ENCODE data around the gene EZR.
A peak's percentile ranks its signal among the peaks of the same experiment; 100 is the strongest.

EZR gene

GRCh38 chr6:158775832-158776231, 43.3 kb downstream of the EZR start:
- no peak for DNase-seq (ENCODE audit: low spot score)

- DNase-seq (ENCODE audit: low spot score): no peak
Measured at GRCh38 chr6:158774717-158775449, 44.3 kb downstream of the EZR start.

DNA sequence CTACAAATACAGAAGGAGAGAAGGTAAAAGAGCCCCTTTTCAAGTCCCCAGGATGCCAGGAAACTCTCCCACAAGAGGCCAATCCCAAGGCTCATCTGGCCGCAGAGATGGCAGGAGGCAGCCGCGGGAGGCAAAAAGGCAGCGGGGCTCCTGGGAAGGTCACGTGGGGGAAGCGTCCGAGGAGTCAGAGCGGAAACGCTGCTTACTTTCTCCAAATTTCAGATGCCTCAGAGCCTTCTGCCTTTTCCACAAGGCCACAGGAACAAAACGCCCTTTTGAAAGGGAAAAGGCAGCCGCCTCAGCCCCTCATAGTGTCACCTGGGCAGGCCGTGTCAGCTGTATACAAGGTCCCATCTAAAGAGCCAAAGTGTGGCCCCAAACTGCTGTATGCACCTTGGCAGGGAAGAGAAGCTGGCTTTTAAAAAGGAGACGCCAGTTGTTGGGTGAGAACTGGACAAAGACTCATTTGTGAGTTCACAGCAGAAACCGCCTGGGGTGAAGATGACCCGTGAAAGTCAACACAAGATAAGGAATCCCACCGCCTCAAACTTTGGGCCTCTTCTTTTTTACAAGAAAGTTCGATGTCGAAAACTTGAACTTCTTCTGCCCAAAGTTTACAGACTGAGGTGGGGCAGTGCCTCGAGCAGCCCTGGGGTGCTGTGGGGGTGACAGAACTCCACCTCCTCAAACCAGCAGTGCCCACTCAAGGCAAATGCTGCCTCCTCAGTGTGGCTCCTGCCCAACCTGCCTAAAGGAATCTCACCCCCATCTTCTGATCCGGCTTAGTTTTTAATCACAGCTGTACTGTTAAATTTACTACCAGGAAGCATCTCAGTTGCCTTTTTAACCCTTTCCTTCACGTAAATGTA, 45.4 kb downstream of the EZR start:
- DNase-seq (ENCODE audit: low spot score): no peak

DNA sequence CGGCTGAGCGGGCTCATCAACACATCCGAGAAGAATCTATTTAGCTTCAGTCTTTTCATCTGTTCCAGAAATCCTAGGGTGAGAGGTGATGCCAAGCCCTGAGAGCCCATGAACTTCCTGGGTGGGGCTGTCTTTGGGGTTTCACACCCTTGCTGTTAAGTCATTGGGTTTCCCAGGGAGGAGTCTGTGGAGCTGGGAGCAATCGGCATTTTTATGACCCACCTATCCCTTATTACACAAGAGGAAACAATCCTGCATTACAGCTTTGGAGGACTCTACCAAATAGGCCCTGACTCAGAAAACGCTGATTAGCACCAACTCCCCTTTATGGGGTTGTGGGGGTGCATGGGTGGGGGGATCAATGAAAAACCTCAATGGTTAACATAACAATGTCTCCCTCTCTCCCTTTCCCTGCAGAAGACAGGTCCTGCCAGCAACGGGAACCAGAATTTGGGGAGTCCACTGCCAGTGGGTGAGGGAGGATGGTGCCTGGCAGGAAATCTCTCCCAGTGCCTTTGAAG, 46.3 kb downstream of the EZR start:
- DNase-seq (ENCODE audit: low spot score): no peak

- DNase-seq (ENCODE audit: low spot score): no peak
Measured at GRCh38 chr6:158772172-158772571, 47.0 kb downstream of the EZR start.

- DNase-seq (ENCODE audit: low spot score): no peak
Measured at GRCh38 chr6:158771399-158772152, 47.6 kb downstream of the EZR start.

GRCh38 chr6:158770533-158771330, 48.4 kb downstream of the EZR start:
- DNase-seq (ENCODE audit: low spot score): no peak

- peak; percentile 32 for DNase-seq (ENCODE audit: low spot score)
Measured at GRCh38 chr6:158769771-158770432, 49.3 kb downstream of the EZR start.

DNA sequence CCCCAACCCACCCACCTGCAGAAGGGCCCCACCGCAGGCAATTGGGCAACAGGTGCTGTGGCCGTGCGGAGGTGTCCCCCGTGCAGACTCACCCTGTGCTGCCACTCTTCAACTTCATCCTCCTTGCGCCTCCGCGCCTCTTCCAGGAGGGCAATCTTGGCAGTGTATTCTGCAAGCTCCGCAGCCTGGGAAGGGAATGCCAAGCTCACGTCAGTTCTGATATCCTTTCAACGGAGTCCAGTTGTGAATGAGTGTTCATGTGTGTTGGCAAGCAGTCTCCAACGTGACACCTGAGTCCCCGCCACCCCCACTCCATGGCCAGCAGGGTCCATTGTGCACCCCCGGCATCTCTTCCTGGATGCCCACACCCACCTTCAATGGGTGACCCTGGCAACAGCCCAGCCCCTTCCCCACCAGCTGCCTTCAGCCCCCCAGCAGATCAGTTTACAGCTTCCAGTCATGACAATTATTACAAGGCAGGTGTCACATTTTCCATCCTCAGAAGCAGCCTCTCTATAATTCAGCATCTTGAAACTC, 49.9 kb downstream of the EZR start:
- no peak for DNase-seq (ENCODE audit: low spot score)

- DNase-seq (ENCODE audit: low spot score): no peak
Measured at GRCh38 chr6:158768436-158768835, 50.7 kb downstream of the EZR start.

GRCh38 chr6:158767709-158768108, 51.5 kb downstream of the EZR start:
- no peak for DNase-seq (ENCODE audit: low spot score)

GRCh38 chr6:158766621-158767455, 52.3 kb downstream of the EZR start:
- peak; percentile 47 for DNase-seq (ENCODE audit: low spot score)

DNA sequence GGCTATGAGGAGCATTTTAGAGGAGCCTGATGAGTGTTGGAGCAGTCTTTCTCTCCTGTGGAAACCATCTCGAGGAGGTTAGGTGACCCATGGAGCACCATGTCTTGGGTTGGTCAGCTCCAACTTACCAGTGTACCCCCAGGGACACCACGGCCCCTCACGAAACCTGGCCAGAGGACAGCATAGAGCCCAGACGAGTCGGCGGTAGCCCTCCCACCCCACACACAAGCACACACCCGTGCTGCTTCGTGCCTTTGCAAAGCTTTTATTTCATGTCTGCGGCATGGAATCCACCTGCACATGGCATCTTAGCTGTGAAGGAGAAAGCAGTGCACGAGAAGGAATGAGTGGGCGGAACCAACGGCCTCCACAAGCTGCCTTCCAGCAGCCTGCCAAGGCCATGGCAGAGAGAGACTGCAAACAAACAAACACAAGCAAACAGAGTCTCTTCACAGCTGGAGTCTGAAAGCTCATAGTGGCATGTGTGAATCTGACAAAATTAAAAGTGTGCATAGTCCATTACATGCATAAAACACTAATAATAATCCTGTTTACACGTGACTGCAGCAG, 53.6 kb downstream of the EZR start:
- no peak for DNase-seq (ENCODE audit: low spot score)

DNA sequence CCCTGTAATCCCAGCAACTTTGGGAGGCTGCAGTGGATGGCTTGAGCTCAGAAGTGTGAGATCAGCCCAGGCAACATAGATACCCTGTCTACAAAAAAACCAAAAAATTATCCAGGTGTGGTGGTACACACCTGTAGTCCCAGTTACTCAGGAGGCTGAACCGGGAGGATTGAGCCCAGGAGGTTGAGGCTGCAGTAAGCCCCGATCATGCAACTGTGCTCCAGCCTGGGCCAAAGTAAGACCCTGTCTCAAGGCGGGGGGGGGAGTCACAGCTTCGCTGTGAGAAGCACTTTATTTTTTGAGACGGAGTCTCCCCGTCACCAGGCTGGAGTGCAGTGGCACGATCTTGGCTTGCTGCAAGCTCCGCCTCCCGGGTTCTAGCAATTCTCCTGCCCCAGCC, 54.2 kb downstream of the EZR start:
- no peak for DNase-seq (ENCODE audit: low spot score)

- no peak for DNase-seq (ENCODE audit: low spot score)
Measured at GRCh38 chr6:158764183-158764849, 54.9 kb downstream of the EZR start.

DNA sequence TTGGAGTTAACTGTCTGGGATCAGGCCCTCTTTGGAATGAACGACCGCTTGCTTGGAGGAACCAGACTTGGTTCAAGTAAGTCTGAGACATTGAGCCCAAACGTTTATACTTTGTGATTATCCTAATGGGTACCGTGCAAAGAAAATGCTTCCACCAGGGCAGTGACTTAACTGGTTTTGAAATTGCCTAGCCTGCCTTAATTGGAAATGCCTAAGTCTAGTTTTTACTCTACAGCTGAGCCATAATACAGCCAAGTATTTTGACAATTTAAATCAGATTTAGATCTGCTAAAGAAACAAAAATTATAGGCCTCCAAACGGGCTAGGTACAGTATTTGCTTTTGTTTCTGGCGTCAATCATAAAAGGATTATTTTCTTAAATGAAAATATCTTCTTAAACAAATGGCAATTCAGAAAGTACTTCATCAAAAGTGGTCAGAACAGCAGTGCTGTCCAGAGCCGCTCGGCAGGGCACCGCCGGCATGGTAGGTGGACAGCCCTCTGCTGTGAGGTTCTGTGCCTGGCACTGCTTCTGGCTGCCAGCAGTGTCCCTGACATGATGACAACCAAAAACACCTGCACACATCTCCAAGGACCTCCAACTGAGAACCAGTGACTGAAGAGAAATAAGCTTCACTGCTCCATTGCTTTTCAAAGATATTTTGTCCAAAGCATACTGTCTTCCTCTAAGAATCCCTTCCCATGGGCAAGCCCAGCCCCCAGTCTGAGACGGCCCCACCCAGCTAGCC, 55.6 kb downstream of the EZR start:
- no peak for DNase-seq (ENCODE audit: low spot score)

GRCh38 chr6:158762787-158763433, 56.3 kb downstream of the EZR start:
- DNase-seq (ENCODE audit: low spot score): no peak

DNA sequence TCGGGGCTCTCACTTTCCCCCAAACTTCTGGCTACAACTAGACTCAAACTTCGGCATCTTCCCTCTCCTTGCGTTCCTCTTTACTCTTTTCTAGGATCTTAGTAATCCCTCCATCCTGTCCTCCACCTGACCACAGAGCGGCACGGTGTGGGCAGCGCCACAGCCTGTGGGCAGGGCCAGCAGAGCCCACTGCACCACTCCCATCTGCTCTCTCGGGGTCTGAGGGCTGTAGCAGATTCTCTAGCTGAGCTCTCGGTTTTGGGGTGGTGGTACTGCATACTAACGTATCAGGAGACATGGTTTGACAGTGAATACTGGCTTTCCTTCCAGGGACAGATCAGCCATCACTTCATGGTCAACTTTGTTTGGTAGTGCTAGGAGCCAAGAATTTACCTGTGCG, 57.4 kb downstream of the EZR start:
- DNase-seq (ENCODE audit: low spot score): no peak

Measured in putamen (tissue), 1 donor.